T47D (cell line): ENCODE results near the gene CFL2.

Experiments
- DNase-seq, 2 experiments: peaks; one replicate each; pipeline versions ENCODE4 v3.0.0 to v3.0.0-alpha.2; 2011 to 2012; ENCODE audit warnings: low read depth in 1 of 2, low spot score in 1 of 2
- JUND ChIP-seq: IDR thresholded peaks from 2 replicates; pipeline ENCODE4 v1.6.1; 2012; ENCODE audit warnings: low read depth
- in situ Hi-C: cut with HindIII; loops from 2 replicates; pipeline ENCODE4 v1.10.0; 2016; ENCODE audit warnings: low sequenced_read_pairs, low pct_unique_long_range_greater_than_20kb

CFL2 gene

GRCh38 chr14:34722723-34723545 is 8.5 kb upstream of the CFL2 start:
- in situ Hi-C loops, result no loop called here
- no peak for TF ChIP-seq JUND
- DNase-seq, result peak; percentile 65 to 79

DNA sequence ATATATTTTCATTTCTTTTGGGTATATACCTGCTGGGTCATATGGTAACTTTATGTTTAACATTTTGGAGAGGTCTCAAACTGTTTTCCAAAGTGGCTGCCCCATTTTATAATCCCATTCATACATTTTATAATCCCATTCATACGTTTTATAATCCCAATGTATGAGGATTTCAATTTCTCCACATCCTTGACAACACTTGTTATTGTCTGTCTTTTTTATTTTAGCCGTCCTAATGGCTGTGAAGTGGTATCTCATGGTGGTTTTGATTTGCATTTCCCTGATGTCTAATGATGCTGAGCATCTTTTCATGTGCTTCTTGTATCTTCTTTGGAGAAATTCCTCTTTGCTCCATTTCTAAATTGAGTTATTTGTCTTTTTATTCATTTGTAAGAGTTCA is 6.7 kb upstream of the CFL2 start:
- no peak for TF ChIP-seq JUND

DNA sequence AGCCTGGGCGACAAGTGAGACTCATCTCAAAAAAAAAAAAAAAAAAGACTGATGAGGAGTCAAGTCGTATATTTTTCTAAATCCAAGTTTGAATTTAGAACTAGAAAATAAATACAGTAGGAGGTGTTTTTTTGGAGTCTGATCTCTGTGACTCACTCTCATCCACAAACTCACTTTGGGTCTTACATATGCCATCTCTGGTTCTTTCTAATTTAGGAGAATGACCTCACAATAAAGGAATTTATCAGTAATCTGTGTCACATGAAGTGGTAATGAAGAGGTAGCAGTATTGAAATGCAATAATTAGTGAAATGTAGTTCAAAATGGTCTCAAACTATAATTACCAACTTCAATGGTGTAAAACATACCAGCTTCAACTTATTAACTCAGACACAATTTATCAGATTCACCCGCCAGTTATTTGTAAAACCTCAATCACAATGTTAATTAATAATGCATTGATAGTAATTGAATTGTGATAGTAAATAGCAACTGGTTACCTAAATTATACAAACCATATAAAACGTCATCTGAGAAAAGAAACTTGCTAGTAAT is 4.4 kb upstream of the CFL2 start:
- no peak for DNase-seq
- in situ Hi-C loops, result no loop called here
- TF ChIP-seq JUND, result no peak

More for the DNA sequence above, 6.7 kb upstream of the CFL2 start:
- DNase-seq, result no peak
- in situ Hi-C loops, result no loop called here

DNA sequence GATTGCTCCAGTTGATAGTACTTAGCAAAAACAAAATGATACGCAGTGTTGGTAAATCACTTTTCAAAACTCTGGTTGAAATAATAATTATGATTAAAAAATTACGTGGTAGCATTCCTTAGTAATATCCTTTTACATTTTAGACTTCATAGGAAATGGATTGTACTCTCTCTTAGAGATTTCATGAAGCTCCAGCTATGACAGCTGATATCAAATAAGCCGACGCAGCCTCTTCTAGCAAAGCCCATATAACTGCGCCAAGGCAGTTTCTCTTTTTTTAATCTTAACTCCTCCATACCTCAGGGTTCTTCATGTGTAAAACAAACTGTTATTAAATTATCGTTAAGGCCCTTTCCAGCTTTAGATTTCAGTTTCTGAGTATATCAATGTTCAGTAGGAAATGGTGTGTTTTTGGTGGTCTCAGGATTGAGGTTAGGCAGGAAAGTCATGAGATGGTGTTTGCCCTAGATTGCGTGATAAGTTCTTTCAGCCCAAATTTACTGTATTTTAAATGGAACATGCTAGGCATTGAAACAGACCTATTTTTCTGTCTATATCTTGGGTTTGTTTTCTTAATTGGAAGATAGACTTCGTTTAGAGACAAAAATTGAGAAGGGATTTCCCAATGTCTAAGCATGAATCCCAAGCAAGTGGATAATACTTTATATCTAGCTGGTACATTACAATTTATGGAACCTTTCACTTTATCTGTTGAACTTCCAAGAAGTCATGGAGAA is 902 bp upstream of the CFL2 start:
- no peak for DNase-seq
- in situ Hi-C loops, result no loop called here
- no peak for TF ChIP-seq JUND

DNA sequence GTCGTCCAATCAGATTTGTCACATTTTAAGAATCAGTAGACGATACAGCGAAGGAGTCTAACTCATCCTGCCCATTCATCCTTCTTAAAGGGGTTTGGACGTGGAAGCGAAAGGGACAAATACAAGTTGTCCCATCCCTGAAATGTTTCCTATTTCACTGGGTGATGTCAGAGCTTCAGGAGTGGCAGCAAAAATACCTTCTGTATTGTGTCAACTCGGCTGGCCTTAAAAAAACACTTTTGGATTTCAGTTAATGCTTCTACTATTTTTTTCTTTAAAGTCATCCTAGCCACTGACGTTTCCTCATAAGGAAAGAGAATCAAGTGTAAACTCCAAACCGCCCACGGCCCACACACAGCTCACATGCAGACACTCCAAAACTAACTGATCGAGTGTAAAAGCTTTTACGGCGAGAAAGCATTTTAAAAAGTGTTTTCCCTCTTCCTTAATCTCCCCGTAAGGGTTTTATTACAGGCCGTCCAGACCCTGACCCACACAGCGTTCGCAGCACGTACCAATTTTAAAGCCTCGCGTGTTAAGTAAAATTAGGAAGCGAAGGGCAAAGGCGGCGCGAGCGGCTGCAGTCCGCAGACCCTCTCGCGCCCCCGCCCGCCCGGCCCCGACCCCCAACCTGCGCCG is 593 bp downstream of the CFL2 start:
- no peak for TF ChIP-seq JUND
- in situ Hi-C loops, result no loop called here
- DNase-seq, result peak; percentile 34 to 38

GRCh38 chr14:34713122-34713680 is 1.2 kb downstream of the CFL2 start:
- no peak for DNase-seq
- no peak for TF ChIP-seq JUND
- in situ Hi-C loops, result no loop called here

- no peak for TF ChIP-seq JUND
- no peak for DNase-seq
- in situ Hi-C loops, result no loop called here
These were observed 2.3 kb downstream of the CFL2 start for GRCh38 chr14:34711796-34712712.

GRCh38 chr14:34711169-34711568 is 3.2 kb downstream of the CFL2 start:
- no peak for TF ChIP-seq JUND
- DNase-seq, result no peak
- in situ Hi-C loops, result no loop called here

- no peak for DNase-seq
- TF ChIP-seq JUND, result no peak
- in situ Hi-C loops, result no loop called here
These were observed 3.6 kb downstream of the CFL2 start for GRCh38 chr14:34710744-34711143.

GRCh38 chr14:34710006-34710405 is 4.4 kb downstream of the CFL2 start:
- in situ Hi-C loops, result no loop called here
- no peak for DNase-seq
- no peak for TF ChIP-seq JUND

DNA sequence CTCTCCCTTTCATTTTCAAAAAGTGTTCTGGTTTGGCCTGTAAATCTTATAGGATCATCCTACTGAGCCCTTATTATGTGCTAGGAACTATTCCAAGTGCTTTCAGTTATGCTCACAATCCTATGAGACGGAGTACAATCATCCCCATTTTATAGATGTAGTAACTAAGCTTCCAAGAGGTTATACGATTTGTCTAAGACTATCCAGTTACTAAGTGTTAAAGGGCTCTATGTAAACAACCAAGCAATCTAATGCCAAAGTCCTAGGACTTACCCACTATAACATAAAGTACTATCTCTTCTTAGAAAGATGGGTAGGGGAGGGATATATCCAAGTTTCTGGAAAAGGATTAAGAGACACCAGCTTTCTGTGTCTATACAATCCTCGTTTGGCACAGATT is 6.7 kb downstream of the CFL2 start:
- no peak for DNase-seq
- in situ Hi-C loops, result no loop called here
- no peak for TF ChIP-seq JUND
